HepG2 (cell line): ENCODE measurements around the gene PRR35. TPM values are rescaled to one million over a fixed set of nuclear protein-coding genes. Genes with fewer than 3 reads are reported as not detected.

Experiments
- ATAC-seq: fragments of 200-7000 bp; cut with Tn5 transposase; 3 replicates; pipeline ENCODE4 v1.9.1; 2020; ENCODE audit warnings: mild to moderate bottlenecking, moderate library complexity
- BruUV-seq: library from RNA; stranded (reverse); fragments of 400-500 nt; replicated peaks from 2 replicates; lab custom pipeline; 2021; lab: Mats Ljungman, UMichigan
- CTCF ChIA-PET: fragments of 300-600 bp; formaldehyde crosslinking; extraction: SDS; loops from one replicate; lab custom pipeline; 2021; ENCODE audit warnings: low total read pairs, inconsistent platforms, low intra/inter-chr PET ratio; lab: Yijun Ruan, JAX
- POLR2A ChIA-PET: fragments of 350-600 bp; sonication (Branson Sonifier 250); formaldehyde crosslinking; loops from one replicate; lab custom pipeline; 2020; ENCODE audit warnings: antibody characterized with exemption, inconsistent platforms; lab: Yijun Ruan, JAX
- DNase-seq: peaks from one replicate; pipeline ENCODE4 v3.0.0-alpha.2; 2015; ENCODE audit warnings: low spot score
- FAIRE-seq: peaks from 3 replicates; lab custom pipeline; 2011; peaks lifted over from hg19 to GRCh38; lab: Jason Lieb, UNC
- H2AFZ ChIP-seq: one replicate; pipeline ENCODE4 v1.6.1; 2011; ENCODE audit warnings: low read length, inconsistent platforms
- H3K27ac ChIP-seq: fragments of 300-600 bp; 3 replicates; pipeline ENCODE4 v1.8.0; 2011; ENCODE audit warnings: mixed run types, mild to moderate bottlenecking, mixed read lengths, low read length, inconsistent platforms; ENCODE audit not compliant: insufficient read depth; ENCODE audit errors: extremely low read length
- H3K27me3 ChIP-seq, 2 experiments: fragments of 200-600 bp in 1 of 2; 2 replicates in 1 of 2; 3 replicates in 1 of 2; pipeline versions ENCODE4 v1.6.0 to v1.8.0; 2011; ENCODE audit warnings: low read length in 2 of 2, mild to moderate bottlenecking in 2 of 2, moderate library complexity in 2 of 2, inconsistent platforms in 1 of 2; ENCODE audit not compliant: insufficient read depth in 2 of 2, control insufficient read depth in 1 of 2
- H3K36me3 ChIP-seq, 2 experiments: fragments of 200-600 bp in 1 of 2; replicated peaks in 1 of 2; 2 replicates in 1 of 2; 3 replicates in 1 of 2; pipeline versions ENCODE4 v1.5.1 to v1.8.0; 2011; ENCODE audit warnings: low read length in 2 of 2, inconsistent platforms in 1 of 2; ENCODE audit not compliant: insufficient read depth in 2 of 2, control insufficient read depth in 1 of 2
- H3K4me1 ChIP-seq: 2 replicates; pipeline ENCODE4 v1.5.1; 2012; ENCODE audit warnings: low read length, inconsistent platforms; ENCODE audit not compliant: insufficient read depth
- H3K4me2 ChIP-seq: 2 replicates; pipeline ENCODE4 v1.6.0; 2011; ENCODE audit warnings: low read depth, low read length, inconsistent platforms
- H3K4me3 ChIP-seq, 3 experiments: fragments of 200-600 bp in 1 of 3; sonication (generic), shearing (Covaris generic) in 1 of 3; replicated peaks in 1 of 3; 2 replicates each; pipeline ENCODE4 v1.5.1; 2011 to 2016; ENCODE audit warnings: low read length in 3 of 3, inconsistent platforms in 2 of 3, low read depth in 2 of 3, mild to moderate bottlenecking in 2 of 3, control low read depth in 1 of 3, mixed read lengths in 1 of 3; ENCODE audit not compliant: insufficient read depth in 1 of 3
- H3K79me2 ChIP-seq: one replicate; pipeline ENCODE4 v1.6.1; 2011; ENCODE audit warnings: low read length, inconsistent platforms; ENCODE audit not compliant: insufficient read depth
- H3K9ac ChIP-seq: 2 replicates; pipeline ENCODE4 v1.6.0; 2011; ENCODE audit warnings: mild to moderate bottlenecking, low read depth, low read length, inconsistent platforms; ENCODE audit not compliant: insufficient read depth
- H3K9me3 ChIP-seq: 2 replicates; pipeline ENCODE4 v1.5.1; 2012; ENCODE audit warnings: mild to moderate bottlenecking, low read length
- H4K20me1 ChIP-seq: 2 replicates; pipeline ENCODE4 v1.6.0; 2011; ENCODE audit warnings: inconsistent platforms, mild to moderate bottlenecking, low read length, moderate library complexity; ENCODE audit not compliant: insufficient read depth
- GLI4 ChIP-seq: sonication (generic); formaldehyde crosslinking; IDR thresholded peaks from 2 replicates; pipeline ENCODE4 v1.5.1; 2020; ENCODE audit warnings: missing genetic modification reagents, mild to moderate bottlenecking, moderate library complexity, borderline replicate concordance
- KLF12 ChIP-seq: sonication (generic); formaldehyde crosslinking; IDR thresholded peaks from 2 replicates; pipeline ENCODE4 v1.4.0; 2020; ENCODE audit warnings: missing genetic modification reagents, borderline replicate concordance
- MED8 ChIP-seq: sonication (generic); formaldehyde crosslinking; IDR thresholded peaks from 2 replicates; pipeline ENCODE4 v1.8.1; 2023; ENCODE audit warnings: mild to moderate bottlenecking, missing genetic modification reagents; ENCODE audit not compliant: insufficient replicate concordance
- NCOA5 ChIP-seq: sonication (generic); formaldehyde crosslinking; IDR thresholded peaks from 2 replicates; pipeline ENCODE4 v1.4.0; 2020; ENCODE audit warnings: missing genetic modification reagents
- NFRKB ChIP-seq: fragments of 450-650 bp; IDR thresholded peaks from 2 replicates; pipeline ENCODE4 v1.6.1; 2017
- PHB2 ChIP-seq: fragments of 450-650 bp; IDR thresholded peaks from 2 replicates; pipeline ENCODE4 v1.6.1; 2018; ENCODE audit not compliant: partially characterized antibody
- POLR2AphosphoS2 ChIP-seq: IDR thresholded peaks from 2 replicates; pipeline ENCODE4 v1.6.1; 2011; ENCODE audit warnings: low read depth, low read length, improper control_type of control experiment
- TCF7L2 ChIP-seq: IDR thresholded peaks from 2 replicates; pipeline ENCODE4 v1.6.1; 2011; ENCODE audit warnings: mild to moderate bottlenecking, low read depth, low read length, moderate library complexity
- ZMYM4 ChIP-seq: sonication (generic); formaldehyde crosslinking; IDR thresholded peaks from 2 replicates; pipeline ENCODE4 v1.8.1; 2023; ENCODE audit warnings: mild to moderate bottlenecking, missing genetic modification reagents
- ZNF251 ChIP-seq: sonication (generic); formaldehyde crosslinking; IDR thresholded peaks from 2 replicates; pipeline ENCODE4 v1.9.0; 2021; ENCODE audit warnings: mild to moderate bottlenecking, missing genetic modification reagents
- ZNF3 ChIP-seq: IDR thresholded peaks from 2 replicates; pipeline ENCODE4 v1.7.0; 2017; ENCODE audit warnings: inconsistent platforms
- ZNF432 ChIP-seq: sonication (generic); formaldehyde crosslinking; IDR thresholded peaks from 2 replicates; pipeline ENCODE4 v1.5.0; 2020; ENCODE audit warnings: missing genetic modification reagents, mild to moderate bottlenecking, borderline replicate concordance
- ZSCAN20 ChIP-seq: sonication (generic); formaldehyde crosslinking; IDR thresholded peaks from 2 replicates; pipeline ENCODE4 v1.4.0; 2020; ENCODE audit warnings: missing genetic modification reagents, mild to moderate bottlenecking, borderline replicate concordance
- WGBS: methylation state at CpG from one replicate; pipeline ENCODE4 v1.1.6; 2017; ENCODE audit warnings: low lambda C conversion rate; 5-methylcytosine and 5-hydroxymethylcytosine counted together
- in situ Hi-C: cut with HindIII; loops from 2 replicates; pipeline ENCODE4 v1.10.0; 2017; ENCODE audit warnings: low pct_unique_long_range_greater_than_20kb; ENCODE audit not compliant: extremely low pct_ligation_motif_present
- intact Hi-C: fragments of 100-400 bp; cut with micrococcal nuclease; formaldehyde crosslinking; loops from one replicate; pipeline ENCODE4 v1.10.0; 2022; ENCODE audit not compliant: unreplicated experiment
- polyA plus RNA-seq, 8 experiments: library from polyadenylated mRNA; depleted of rRNA in 3 of 8; stranded (reverse) in 7 of 8; unstranded in 1 of 8; fragments of >200 nt; fragmentation: Illumina TruSeq in 4 of 8; extraction: Trizol in 4 of 8; gene quantifications; 2 replicates each; pipeline versions ENCODE4 v1.2.1 to v1.2.3, GENCODE V29; 2011 to 2016; ENCODE audit warnings: low read depth in 4 of 8, missing spikeins in 1 of 8, mixed read lengths in 1 of 8; ENCODE audit not compliant: insufficient read depth in 1 of 8
- total RNA-seq, 5 experiments: library from RNA; depleted of rRNA; stranded (reverse); fragments of >200 nt; fragmentation: Illumina TruSeq; extraction: Trizol; gene quantifications; 2 replicates each; pipeline ENCODE4 v1.2.3, GENCODE V29; 2016; ENCODE audit warnings: low read depth in 1 of 5
- TF ChIP-seq, protein P1 (sequence below): sonication (generic); formaldehyde crosslinking; IDR thresholded peaks from 2 replicates; pipeline ENCODE4 v1.4.0; 2020; ENCODE audit warnings: missing genetic modification reagents
- TF ChIP-seq, protein P2 (sequence below): sonication (generic); formaldehyde crosslinking; IDR thresholded peaks from 2 replicates; pipeline ENCODE4 v1.8.0; 2022; ENCODE audit warnings: missing genetic modification reagents, low read depth, mild to moderate bottlenecking, borderline replicate concordance
- TF ChIP-seq, protein P3 (sequence below): IDR thresholded peaks from 2 replicates; pipeline ENCODE4 v1.6.1; 2016

The PRR35 gene
- total and polyA plus RNA-seq, 2 of the 13 experiments (the other 11 are each of a cell fraction or from before 2014, with no cell fraction given), result 0.07 to 0.16 TPM

DNA sequence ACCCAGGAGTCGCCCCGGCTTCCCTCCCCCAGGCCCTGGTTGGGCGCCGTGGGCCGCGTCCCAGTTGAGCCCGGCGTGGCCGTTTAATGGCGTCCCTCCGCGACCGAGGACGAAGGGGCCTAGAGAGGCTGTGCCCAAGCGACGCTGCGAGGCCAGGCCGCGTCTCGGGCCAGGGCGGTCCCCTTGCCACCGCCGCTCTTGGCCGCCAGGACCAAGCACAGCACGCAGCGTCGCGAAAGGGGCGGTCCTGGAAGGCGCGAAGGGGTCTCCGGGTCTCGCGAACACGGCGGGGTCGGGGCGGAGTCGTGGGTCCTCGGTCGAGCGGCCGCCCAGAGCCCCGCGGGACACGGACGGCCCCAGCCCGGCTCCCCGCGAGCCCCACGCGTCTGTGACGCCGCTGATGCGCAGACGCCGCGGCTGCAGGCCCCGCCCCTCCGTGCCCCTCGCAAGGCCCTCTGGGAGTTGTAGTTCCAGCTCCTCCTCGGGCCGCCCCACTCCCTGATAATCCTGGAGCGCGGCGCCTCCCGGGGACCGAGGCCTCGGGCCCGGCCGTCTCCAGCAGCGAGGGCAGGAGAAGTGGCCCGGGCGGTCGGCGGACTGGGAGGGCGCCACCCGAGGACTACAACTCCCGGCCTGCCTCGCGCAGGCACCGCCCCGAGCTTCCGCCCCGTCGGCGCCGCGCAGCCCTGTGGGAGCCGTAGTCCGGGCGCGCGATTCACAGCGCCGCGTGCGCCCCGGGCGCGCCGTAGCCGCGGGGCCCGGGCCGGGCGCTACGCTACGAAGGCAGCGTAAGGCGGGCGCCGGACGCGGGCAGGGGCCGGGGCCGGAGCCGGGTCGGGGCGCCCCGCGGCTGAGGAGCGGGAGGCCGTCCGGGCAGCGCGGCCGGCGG lies 32.9 kb upstream of the PRR35 start, which contains the start of gene CAPN15 (continued):
- TF ChIP-seq ZNF3 (CRISPR knock-in tag), result no peak
- peak; percentile 46 for TF ChIP-seq MED8 (CRISPR knock-in tag)
- peak; percentile 94; the same call in 1 of the 2 replicates for TF ChIP-seq POLR2AphosphoS2
- TF ChIP-seq, protein P1, sequence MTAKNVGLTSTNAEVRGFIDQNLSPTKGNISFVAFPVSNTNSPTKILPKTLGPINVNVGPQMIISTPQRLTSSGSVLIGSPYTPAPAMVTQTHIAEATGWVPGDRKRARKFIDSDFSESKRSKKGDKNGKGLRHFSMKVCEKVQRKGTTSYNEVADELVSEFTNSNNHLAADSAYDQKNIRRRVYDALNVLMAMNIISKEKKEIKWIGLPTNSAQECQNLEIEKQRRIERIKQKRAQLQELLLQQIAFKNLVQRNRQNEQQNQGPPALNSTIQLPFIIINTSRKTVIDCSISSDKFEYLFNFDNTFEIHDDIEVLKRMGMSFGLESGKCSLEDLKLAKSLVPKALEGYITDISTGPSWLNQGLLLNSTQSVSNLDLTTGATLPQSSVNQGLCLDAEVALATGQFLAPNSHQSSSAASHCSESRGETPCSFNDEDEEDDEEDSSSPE (CRISPR knock-in tag), result no peak; the same call in 1 of the 2 replicates

DNA sequence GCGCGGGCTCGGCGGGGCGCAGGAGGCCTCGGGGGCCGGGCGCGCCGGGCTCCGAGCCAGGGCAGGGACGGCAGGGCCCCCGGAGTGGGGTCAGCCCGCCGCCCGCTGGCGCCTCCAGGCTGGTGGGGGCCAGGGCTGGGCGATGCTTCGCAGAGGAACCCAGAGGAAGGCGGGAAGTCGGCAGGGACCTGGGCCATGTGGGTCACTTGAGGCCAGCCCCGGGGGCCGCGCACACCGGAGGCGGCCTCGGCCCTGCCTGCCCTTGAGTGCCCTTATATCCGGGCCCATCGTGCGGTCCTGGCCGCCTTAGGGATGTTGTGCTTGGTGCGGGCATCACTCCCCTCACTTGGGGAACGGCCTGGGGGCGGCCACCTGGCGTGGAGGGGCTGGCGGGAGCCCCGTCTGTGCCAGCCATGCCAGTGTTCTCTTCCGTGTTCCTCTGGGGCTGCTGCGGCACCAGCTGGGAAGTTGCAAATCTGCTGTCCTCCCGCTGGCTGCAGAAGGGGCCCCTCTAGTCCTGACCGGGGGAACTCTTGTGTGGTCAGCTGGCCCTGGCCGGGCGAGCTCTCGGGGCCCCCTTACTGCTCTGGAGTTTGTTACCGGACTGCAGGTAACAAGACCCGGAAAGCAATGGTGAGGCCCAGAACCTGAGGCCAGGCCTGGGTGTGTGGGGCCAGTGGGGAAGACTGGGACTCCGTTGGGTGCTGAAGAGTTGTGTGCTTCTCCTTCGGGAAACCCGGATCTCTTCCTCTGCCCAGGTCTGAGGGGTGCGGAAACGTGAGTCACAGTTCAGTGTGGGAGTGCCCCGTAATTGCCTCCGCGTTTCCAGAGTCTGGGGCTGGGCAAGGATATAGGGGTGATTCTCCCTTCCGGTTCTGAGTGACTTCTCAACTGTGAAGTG lies 31.8 kb upstream of the PRR35 start:
- WGBS, result 5% methylated on average over 7 of the region's 55 CpGs
- CTCF ChIA-PET, result no interaction called here
- TF ChIP-seq, protein P2, sequence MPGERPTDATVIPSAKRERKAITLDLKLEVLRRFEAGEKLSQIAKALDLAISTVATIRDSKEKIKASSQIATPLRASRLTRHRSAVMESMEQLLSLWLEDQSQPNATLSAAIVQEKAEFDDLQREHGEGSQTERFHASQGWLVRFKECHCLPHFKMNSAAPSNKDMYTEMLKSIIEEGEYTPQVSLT, result no peak
- TF ChIP-seq KLF12 (no peak), ZNF251 (CRISPR knock-in tag) (no peak), PHB2 (no peak), NCOA5 (no peak), GLI4 (CRISPR knock-in tag) (no peak), NFRKB (no peak), ZSCAN20 (CRISPR knock-in tag) (0 out of 2 replicates have a peak, but pooled peaks have one; percentile 49), ZNF432 (CRISPR knock-in tag) (no peak), TCF7L2 (no peak), ZMYM4 (CRISPR knock-in tag) (0 out of 2 replicates have a peak, but pooled peaks have one; percentile 13)
- TF ChIP-seq, protein P3, sequence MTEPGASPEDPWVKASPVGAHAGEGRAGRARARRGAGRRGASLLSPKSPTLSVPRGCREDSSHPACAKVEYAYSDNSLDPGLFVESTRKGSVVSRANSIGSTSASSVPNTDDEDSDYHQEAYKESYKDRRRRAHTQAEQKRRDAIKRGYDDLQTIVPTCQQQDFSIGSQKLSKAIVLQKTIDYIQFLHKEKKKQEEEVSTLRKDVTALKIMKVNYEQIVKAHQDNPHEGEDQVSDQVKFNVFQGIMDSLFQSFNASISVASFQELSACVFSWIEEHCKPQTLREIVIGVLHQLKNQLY (CRISPR knock-in tag), result no peak

More for the DNA sequence above, 31.8 kb upstream of the PRR35 start:
- Histone ChIP-seq H3K79me2 (peaks cover 65% of the 10 kb centered on the region), H3K4me2 (peak overlapping the region; percentile 91), H3K36me3 (peaks cover 0 to 5% of the 10 kb centered on the region in 2 experiments; a peak in 1 of 5 replicates), H3K27me3 (no peaks in the 10 kb centered on the region; a peak in 1 of 5 replicates), H3K9me3 (no peaks in the 10 kb centered on the region), H4K20me1 (peaks cover 16% of the 10 kb centered on the region; the same call in 1 of the 2 replicates), H3K9ac (peak overlapping the region; percentile 89), H2AFZ (no peak overlapping the region), H3K4me1 (peaks cover 63% of the 10 kb centered on the region), H3K27ac (peak overlapping the region; percentile 71), H3K4me3 (peak overlapping the region; percentile 79 to 96 (median 96))
- FAIRE-seq, result no peak
- POLR2A ChIA-PET, result interaction anchor here (1.0 to 2.7 kb wide), 7 partner anchors 10 to 116 kb away, joined by 3 to 35 read pairs (median 6); partner anchors contain the start of gene PIGQ
- in situ Hi-C loops, result no loop called here
- BruUV-seq, result no TSS peak
- no peak for DNase-seq
- ATAC-seq, result no peak
- intact Hi-C loops, result no loop called here
